Mesendoderm (in vitro differentiated cells): ENCODE results near the gene SUGCT.

ENCODE experiments used
- DNase-seq: peaks from one replicate; pipeline ENCODE4 v3.0.0; 2013
- H2AK5ac ChIP-seq: 2 replicates; pipeline ENCODE4 v1.6.1; 2013; ENCODE audit warnings: low read length, inconsistent platforms
- H2BK120ac ChIP-seq: 2 replicates; pipeline ENCODE4 v1.6.1; 2013; ENCODE audit warnings: low read depth, mild to moderate bottlenecking, low read length, moderate library complexity, mixed read lengths
- H2BK15ac ChIP-seq: replicated peaks from 2 replicates; pipeline ENCODE4 v1.6.1; 2013; ENCODE audit warnings: low read depth, mild to moderate bottlenecking, moderate library complexity
- H2BK5ac ChIP-seq: 2 replicates; pipeline ENCODE4 v1.6.1; 2013; ENCODE audit warnings: low read length, inconsistent platforms
- H3K18ac ChIP-seq: 2 replicates; pipeline ENCODE4 v1.6.1; 2013; ENCODE audit warnings: mild to moderate bottlenecking, low read length, mixed read lengths
- H3K23ac ChIP-seq: one replicate; pipeline ENCODE4 v1.6.1; 2013; ENCODE audit warnings: low read length
- H3K27ac ChIP-seq: 2 replicates; pipeline ENCODE4 v1.5.1; 2013; ENCODE audit warnings: low read depth, mild to moderate bottlenecking, inconsistent platforms, low read length, moderate library complexity
- H3K27me3 ChIP-seq: 2 replicates; pipeline ENCODE4 v1.6.1; 2013; ENCODE audit warnings: low read length, control low read depth, mild to moderate bottlenecking, inconsistent platforms; ENCODE audit not compliant: insufficient read depth, poor library complexity
- H3K36me3 ChIP-seq: 2 replicates; pipeline ENCODE4 v1.6.1; 2013; ENCODE audit warnings: low read length, inconsistent platforms; ENCODE audit not compliant: control insufficient read depth, insufficient read depth
- H3K4ac ChIP-seq: one replicate; pipeline ENCODE4 v1.6.1; 2013; ENCODE audit warnings: low read depth, mild to moderate bottlenecking, low read length, moderate library complexity
- H3K4me1 ChIP-seq: 2 replicates; pipeline ENCODE4 v1.6.1; 2013; ENCODE audit warnings: low read depth, low read length, inconsistent platforms; ENCODE audit not compliant: control insufficient read depth
- H3K4me2 ChIP-seq: 2 replicates; pipeline ENCODE4 v1.6.1; 2013; ENCODE audit warnings: low read length
- H3K4me3 ChIP-seq: 2 replicates; pipeline ENCODE4 v1.5.1; 2013; ENCODE audit warnings: mild to moderate bottlenecking, low read length
- H3K56ac ChIP-seq: one replicate; pipeline ENCODE4 v1.6.1; 2013; ENCODE audit warnings: low read length
- H3K79me1 ChIP-seq: 2 replicates; pipeline ENCODE4 v1.6.1; 2013; ENCODE audit warnings: low read length, inconsistent platforms
- H3K79me2 ChIP-seq: 2 replicates; pipeline ENCODE4 v1.6.1; 2013; ENCODE audit warnings: mild to moderate bottlenecking, low read length; ENCODE audit not compliant: control insufficient read depth, insufficient read depth
- H3K9ac ChIP-seq: 2 replicates; pipeline ENCODE4 v1.6.1; 2013; ENCODE audit warnings: low read length, inconsistent platforms
- H4K5ac ChIP-seq: one replicate; pipeline ENCODE4 v1.6.1; 2013; ENCODE audit warnings: low read length
- H4K8ac ChIP-seq: one replicate; pipeline ENCODE4 v1.6.1; 2013; ENCODE audit warnings: low read depth, mild to moderate bottlenecking, control low read depth, low read length, moderate library complexity
- WGBS: extraction: QIAGEN DNeasy Blood & Tissue Kit; methylation state at CpG from one replicate; pipeline ENCODE4 v1.1.7; 2013; ENCODE audit warnings: low lambda C conversion rate, missing lambda C conversion rate; ENCODE audit not compliant: insufficient coverage; ENCODE audit errors: extremely low coverage; 5-methylcytosine and 5-hydroxymethylcytosine counted together

SUGCT gene

GRCh38 chr7:40436710-40437109 is 301.9 kb downstream of the SUGCT start:
- WGBS, result no CpG with 5 or more reads among the region's 1 CpG
- no peak overlapping the region for H2BK120ac ChIP-seq
- H3K9ac ChIP-seq, result no peak overlapping the region
- no peak overlapping the region for H2AK5ac ChIP-seq
- H2BK15ac ChIP-seq, result no peak overlapping the region
- H3K79me1 ChIP-seq, result no peaks in the 10 kb centered on the region
- no peak for DNase-seq
- H2BK5ac ChIP-seq, result no peak overlapping the region
- H3K18ac ChIP-seq, result no peak overlapping the region
- no peak overlapping the region for H3K27ac ChIP-seq
- H3K4me1 ChIP-seq, result no peaks in the 10 kb centered on the region
- no peak overlapping the region for H4K8ac ChIP-seq
- H3K36me3 ChIP-seq, result no peaks in the 10 kb centered on the region
- no peak overlapping the region for H3K4ac ChIP-seq
- H3K79me2 ChIP-seq, result no peaks in the 10 kb centered on the region
- H4K5ac ChIP-seq, result no peak overlapping the region
- H3K4me2 ChIP-seq, result no peak overlapping the region
- no peak overlapping the region for H3K23ac ChIP-seq
- no peak overlapping the region for H3K56ac ChIP-seq
- H3K27me3 ChIP-seq, result peaks cover 2% of the 10 kb centered on the region
- H3K4me3 ChIP-seq, result no peak overlapping the region

GRCh38 chr7:40437498-40437897 is 302.7 kb downstream of the SUGCT start:
- no peak overlapping the region for H2BK120ac ChIP-seq
- no peak overlapping the region for H2AK5ac ChIP-seq
- no peak overlapping the region for H3K18ac ChIP-seq
- H3K9ac ChIP-seq, result no peak overlapping the region
- no peak overlapping the region for H3K27ac ChIP-seq
- no peak overlapping the region for H2BK15ac ChIP-seq
- no peak overlapping the region for H4K8ac ChIP-seq
- no peaks in the 10 kb centered on the region for H3K4me1 ChIP-seq
- WGBS, result no CpG with 5 or more reads among the region's 1 CpG
- H4K5ac ChIP-seq, result no peak overlapping the region
- no peaks in the 10 kb centered on the region for H3K79me1 ChIP-seq
- no peak overlapping the region for H3K4ac ChIP-seq
- no peak overlapping the region for H2BK5ac ChIP-seq
- H3K23ac ChIP-seq, result no peak overlapping the region
- no peak overlapping the region for H3K4me2 ChIP-seq
- no peak overlapping the region for H3K56ac ChIP-seq
- H3K79me2 ChIP-seq, result no peaks in the 10 kb centered on the region
- no peak overlapping the region for H3K4me3 ChIP-seq
- H3K27me3 ChIP-seq, result peaks cover 2% of the 10 kb centered on the region
- DNase-seq, result peak; percentile 87
- no peaks in the 10 kb centered on the region for H3K36me3 ChIP-seq

GRCh38 chr7:40437936-40438634 is 303.3 kb downstream of the SUGCT start:
- no peaks in the 10 kb centered on the region for H3K79me1 ChIP-seq
- H3K9ac ChIP-seq, result no peak overlapping the region
- H3K23ac ChIP-seq, result no peak overlapping the region
- H3K4ac ChIP-seq, result no peak overlapping the region
- H3K4me2 ChIP-seq, result no peak overlapping the region
- DNase-seq, result no peak
- H3K79me2 ChIP-seq, result no peaks in the 10 kb centered on the region
- no peak overlapping the region for H2AK5ac ChIP-seq
- H3K18ac ChIP-seq, result no peak overlapping the region
- no peak overlapping the region for H3K27ac ChIP-seq
- H3K4me3 ChIP-seq, result no peak overlapping the region
- H3K36me3 ChIP-seq, result no peaks in the 10 kb centered on the region
- H4K5ac ChIP-seq, result no peak overlapping the region
- no peak overlapping the region for H4K8ac ChIP-seq
- H2BK120ac ChIP-seq, result no peak overlapping the region
- no peak overlapping the region for H3K56ac ChIP-seq
- WGBS, result no CpG with 5 or more reads among the region's 6 CpGs
- H3K4me1 ChIP-seq, result no peaks in the 10 kb centered on the region
- H3K27me3 ChIP-seq, result peaks cover 2% of the 10 kb centered on the region
- no peak overlapping the region for H2BK5ac ChIP-seq
- H2BK15ac ChIP-seq, result no peak overlapping the region

DNA sequence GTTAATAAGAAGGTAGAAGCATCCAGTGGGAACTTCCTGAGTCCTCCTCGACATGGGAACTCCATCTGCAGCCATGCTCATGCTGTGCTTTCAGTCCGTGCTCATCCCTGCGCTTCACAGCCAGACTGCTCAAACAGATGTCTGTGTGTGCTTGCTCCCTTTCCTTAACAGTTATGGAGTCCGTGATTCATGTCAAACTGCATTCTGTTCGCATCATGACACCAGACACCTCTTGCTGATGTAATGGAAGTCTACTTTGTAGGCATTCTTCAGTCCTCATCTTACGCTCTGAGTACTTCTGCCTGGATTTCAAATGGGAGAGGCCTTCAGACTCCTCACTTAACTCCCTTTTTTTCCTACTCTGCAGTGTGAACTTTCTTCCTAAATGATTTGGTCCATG is 304.9 kb downstream of the SUGCT start:
- H3K27me3 ChIP-seq, result peaks cover 2% of the 10 kb centered on the region
- H3K18ac ChIP-seq, result no peak overlapping the region
- DNase-seq, result no peak
- H3K4me3 ChIP-seq, result no peak overlapping the region
- no peak overlapping the region for H3K23ac ChIP-seq
- H3K56ac ChIP-seq, result no peak overlapping the region
- no peaks in the 10 kb centered on the region for H3K4me1 ChIP-seq
- H3K36me3 ChIP-seq, result no peaks in the 10 kb centered on the region
- H3K4me2 ChIP-seq, result no peak overlapping the region
- H2BK15ac ChIP-seq, result no peak overlapping the region
- H3K27ac ChIP-seq, result no peak overlapping the region
- H2BK5ac ChIP-seq, result no peak overlapping the region
- H4K5ac ChIP-seq, result no peak overlapping the region
- H3K79me1 ChIP-seq, result no peaks in the 10 kb centered on the region
- no CpG with 5 or more reads among the region's 6 CpGs for WGBS
- no peaks in the 10 kb centered on the region for H3K79me2 ChIP-seq
- H3K4ac ChIP-seq, result no peak overlapping the region
- H3K9ac ChIP-seq, result no peak overlapping the region
- H2BK120ac ChIP-seq, result no peak overlapping the region
- H4K8ac ChIP-seq, result no peak overlapping the region
- no peak overlapping the region for H2AK5ac ChIP-seq

- H3K23ac ChIP-seq, result no peak overlapping the region
- no peak overlapping the region for H2BK5ac ChIP-seq
- no peak overlapping the region for H3K4me3 ChIP-seq
- no peak overlapping the region for H4K8ac ChIP-seq
- WGBS, result no CpG with 5 or more reads among the region's 2 CpGs
- no peak overlapping the region for H2AK5ac ChIP-seq
- no peaks in the 10 kb centered on the region for H3K36me3 ChIP-seq
- no peak overlapping the region for H3K9ac ChIP-seq
- peak; percentile 42 for DNase-seq
- no peak overlapping the region for H3K56ac ChIP-seq
- no peaks in the 10 kb centered on the region for H3K79me2 ChIP-seq
- no peak overlapping the region for H2BK120ac ChIP-seq
- H3K27me3 ChIP-seq, result no peaks in the 10 kb centered on the region
- H3K18ac ChIP-seq, result no peak overlapping the region
- H3K4me1 ChIP-seq, result no peaks in the 10 kb centered on the region
- no peak overlapping the region for H3K27ac ChIP-seq
- H2BK15ac ChIP-seq, result no peak overlapping the region
- H3K4me2 ChIP-seq, result no peak overlapping the region
- H3K4ac ChIP-seq, result no peak overlapping the region
- no peaks in the 10 kb centered on the region for H3K79me1 ChIP-seq
- no peak overlapping the region for H4K5ac ChIP-seq
Observed at GRCh38 chr7:40447345-40447744, 312.5 kb downstream of the SUGCT start.

GRCh38 chr7:40455485-40455884 is 320.7 kb downstream of the SUGCT start:
- H3K9ac ChIP-seq, result no peak overlapping the region
- no peak overlapping the region for H3K4ac ChIP-seq
- no peak overlapping the region for H3K4me3 ChIP-seq
- no peak overlapping the region for H4K5ac ChIP-seq
- H3K79me2 ChIP-seq, result no peaks in the 10 kb centered on the region
- no peak overlapping the region for H2BK5ac ChIP-seq
- no peak overlapping the region for H4K8ac ChIP-seq
- no peak overlapping the region for H2BK15ac ChIP-seq
- no peaks in the 10 kb centered on the region for H3K36me3 ChIP-seq
- no peaks in the 10 kb centered on the region for H3K27me3 ChIP-seq
- no peaks in the 10 kb centered on the region for H3K79me1 ChIP-seq
- no peak overlapping the region for H2AK5ac ChIP-seq
- no peak overlapping the region for H3K4me2 ChIP-seq
- no peak overlapping the region for H3K18ac ChIP-seq
- no peaks in the 10 kb centered on the region for H3K4me1 ChIP-seq
- H3K27ac ChIP-seq, result no peak overlapping the region
- H3K56ac ChIP-seq, result no peak overlapping the region
- DNase-seq, result no peak
- H3K23ac ChIP-seq, result no peak overlapping the region
- no peak overlapping the region for H2BK120ac ChIP-seq
